Stimulated activated CD4-positive, alpha-beta T cell treated with anti-CD3 and anti-CD28 coated beads, Interleukin-1b, Interleukin-23, amount 100 ng/mL, for 48 hours (primary cell): ENCODE results near the gene PLCB2.

ENCODE experiments used
- DNase-seq: peaks from one replicate; pipeline ENCODE4 v3.0.0-alpha.2; 2020

Gene PLCB2

DNA sequence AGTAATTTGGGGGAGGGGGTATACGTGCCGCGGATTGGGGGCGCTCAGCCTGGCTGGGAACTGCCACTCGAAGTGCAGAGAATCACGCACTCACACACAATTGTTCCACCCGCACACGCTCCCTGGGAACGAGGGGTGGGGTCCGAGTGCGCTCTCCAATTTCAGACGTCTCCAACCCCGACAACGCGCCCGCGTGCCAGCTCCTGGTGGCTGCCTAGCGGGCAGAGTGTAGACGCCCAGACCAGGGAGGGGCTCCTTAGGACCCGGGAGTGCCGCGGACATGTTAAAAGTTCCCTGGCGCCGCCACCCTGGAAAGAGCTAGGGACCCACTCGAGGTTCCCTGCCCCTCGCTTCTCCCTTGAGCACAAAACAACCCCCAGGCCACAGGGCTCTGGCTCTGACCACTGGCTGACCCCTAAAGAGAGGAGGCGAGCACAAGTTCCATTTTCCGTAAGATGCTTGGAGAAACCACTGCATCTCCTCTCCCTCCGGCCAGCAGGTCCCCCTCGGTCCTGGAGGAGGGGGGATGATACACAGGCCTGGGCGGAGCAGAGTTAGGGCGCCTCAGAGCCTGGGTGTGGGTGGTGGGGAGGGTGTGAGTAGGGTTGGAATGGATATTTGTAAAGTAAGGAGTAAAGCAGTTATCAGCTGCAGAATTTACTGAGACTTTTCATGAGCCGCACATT is 24.0 kb downstream of the PLCB2 start:
- no peak for DNase-seq

GRCh38 chr15:40282869-40283614 is 24.7 kb downstream of the PLCB2 start, which contains the start of gene ANKRD63:
ANKRD63 (minus strand) TSS chr15:40283064; CDS start chr15:40282586, 478 bp downstream.
- DNase-seq, result no peak

DNA sequence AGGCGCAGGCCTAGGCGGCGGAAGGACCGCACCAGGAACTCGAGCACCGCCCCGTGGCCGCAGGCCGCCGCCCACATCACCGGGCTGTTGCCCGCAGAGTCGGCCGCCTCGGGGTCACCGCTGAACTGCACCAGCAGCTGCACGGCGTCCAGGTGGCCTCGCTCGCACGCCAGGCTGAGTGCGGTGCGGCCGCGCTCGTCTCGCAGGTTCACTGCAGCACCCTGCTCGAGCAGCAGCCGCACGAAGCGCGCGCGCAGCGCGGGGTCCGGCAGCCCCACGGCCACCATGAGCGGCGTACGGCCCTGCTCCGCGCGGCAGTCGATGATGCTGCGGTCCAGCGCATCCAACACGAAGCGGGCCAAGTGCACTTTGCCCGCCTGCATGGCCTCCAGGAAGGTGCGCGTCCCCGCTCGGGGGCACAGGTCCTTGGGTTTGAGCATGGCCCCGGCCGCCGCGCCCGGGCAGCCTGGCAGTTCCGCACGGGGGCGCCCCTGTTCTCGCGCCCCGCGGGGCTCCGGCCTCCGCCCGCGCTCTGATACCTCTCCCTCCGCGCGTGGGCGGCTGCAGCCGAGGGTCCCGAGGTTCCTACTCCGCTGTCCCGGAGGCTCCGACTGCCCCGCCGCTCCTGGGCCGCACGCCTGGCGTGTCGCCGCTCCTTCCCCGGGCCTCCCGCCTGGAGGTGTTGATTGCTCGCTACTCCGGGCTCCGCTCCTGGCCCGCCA is 25.4 kb downstream of the PLCB2 start:
- peak; percentile 26 for DNase-seq

- no peak for DNase-seq
Observed at GRCh38 chr15:40281801-40282146, 26.0 kb downstream of the PLCB2 start.

GRCh38 chr15:40281057-40281800 is 26.5 kb downstream of the PLCB2 start:
- no peak for DNase-seq

DNA sequence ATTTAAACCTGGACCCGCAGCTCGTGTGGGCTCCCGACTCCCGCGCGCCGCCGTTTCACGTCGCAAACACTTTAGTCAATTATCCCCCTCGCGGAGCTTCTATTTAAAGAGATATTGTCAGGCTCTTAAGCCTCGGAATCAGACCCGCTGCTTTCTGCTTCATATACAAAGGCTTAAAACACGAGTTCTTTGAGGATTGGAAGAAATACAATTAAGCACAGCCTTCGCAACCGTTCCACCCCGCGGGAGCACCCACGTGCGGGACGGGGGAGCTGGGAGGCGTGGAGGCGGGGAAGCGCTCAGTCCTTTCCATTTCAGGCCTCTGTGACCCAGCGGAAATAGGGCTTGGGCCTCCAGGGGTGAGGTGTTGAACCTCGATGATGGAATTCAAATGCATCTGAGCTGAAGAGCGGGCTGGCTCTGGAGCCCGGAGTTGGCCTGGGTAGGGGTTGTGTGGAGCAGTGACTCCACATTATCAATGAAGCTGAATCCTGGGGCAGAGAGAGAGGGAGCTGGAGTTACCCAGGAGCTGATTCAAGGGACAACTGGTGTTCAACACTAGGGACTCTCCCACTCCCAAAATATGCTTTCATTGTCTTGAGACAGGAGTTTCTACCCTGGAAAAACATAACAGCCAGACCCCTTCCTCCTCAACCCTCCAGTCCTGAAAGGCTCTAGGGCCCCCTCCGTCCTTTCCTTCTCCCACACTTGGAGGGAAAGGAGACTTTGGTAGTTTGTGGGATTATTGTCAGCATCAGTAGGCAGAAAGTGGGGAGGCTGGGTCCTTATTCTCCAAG is 27.3 kb downstream of the PLCB2 start:
- no peak for DNase-seq

DNA sequence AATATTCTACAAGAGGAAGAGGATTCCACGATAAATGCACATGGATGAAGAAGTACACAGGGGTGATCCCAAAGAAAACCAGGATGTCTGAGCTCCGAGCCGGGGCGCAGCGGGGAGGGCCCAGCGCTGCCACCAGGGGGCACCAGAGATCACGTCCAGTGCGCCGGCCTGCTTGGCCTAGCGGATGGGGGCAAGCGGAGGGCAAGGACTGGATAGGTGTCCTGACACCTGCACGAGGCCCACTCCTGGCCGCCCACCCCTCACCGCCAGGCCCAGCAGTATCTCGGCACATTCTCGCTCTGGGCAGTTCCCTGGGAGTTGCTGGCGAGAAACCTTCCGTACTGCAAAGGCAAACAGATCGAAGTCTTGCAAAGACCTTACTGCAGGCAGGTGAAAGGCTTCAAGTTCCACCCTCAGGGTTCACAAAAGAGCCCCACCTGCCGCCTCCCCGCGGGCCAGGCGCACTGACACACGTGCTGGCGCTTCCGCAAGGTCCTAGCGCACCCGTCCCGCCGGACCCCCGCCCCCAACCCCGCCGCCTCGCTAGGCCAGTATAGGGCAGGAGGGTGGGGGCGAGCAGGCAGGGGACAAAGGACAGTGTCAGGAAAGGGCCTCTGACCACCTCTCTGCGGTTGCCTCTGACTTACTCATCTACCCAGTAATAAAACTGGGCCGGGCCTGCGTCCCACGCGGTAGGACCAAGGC is 28.1 kb downstream of the PLCB2 start:
- peak; percentile 56 for DNase-seq

DNA sequence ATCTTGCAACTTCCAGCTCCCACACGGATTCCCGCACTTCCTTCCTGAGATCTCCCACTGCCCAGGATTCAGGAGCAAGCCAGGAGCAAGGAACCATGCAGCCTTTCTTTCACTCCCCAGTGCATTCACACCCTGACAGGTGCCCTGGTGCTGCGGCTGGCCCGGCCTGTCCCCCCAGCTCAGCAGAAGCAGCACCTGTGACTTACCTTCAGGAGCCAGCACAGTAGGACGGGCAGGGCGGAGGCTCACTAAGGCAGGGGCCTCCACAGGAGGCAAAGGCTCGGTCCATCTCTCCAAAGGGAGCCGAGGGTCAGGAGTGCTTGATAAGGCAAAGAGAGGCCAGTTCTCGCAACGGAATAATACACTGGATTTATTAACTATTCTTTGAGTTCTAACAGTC is 29.7 kb downstream of the PLCB2 start:
- no peak for DNase-seq

- no peak for DNase-seq
Observed at GRCh38 chr15:40277471-40277870, 30.3 kb downstream of the PLCB2 start.

GRCh38 chr15:40276927-40277326 is 30.8 kb downstream of the PLCB2 start:
- no peak for DNase-seq

DNA sequence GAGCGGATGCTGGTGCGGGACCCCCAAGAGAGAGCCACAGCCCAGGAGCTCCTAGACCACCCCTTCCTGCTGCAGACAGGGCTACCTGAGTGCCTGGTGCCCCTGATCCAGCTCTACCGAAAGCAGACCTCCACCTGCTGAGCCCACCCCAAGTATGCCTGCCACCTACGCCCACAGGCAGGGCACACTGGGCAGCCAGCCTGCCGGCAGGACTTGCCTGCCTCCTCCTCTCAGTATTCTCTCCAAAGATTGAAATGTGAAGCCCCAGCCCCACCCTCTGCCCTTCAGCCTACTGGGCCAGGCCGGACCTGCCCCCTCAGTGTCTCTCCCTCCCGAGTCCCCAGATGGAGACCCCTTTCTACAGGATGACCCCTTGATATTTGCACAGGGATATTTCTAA is 31.8 kb downstream of the PLCB2 start:
- no peak for DNase-seq

- DNase-seq, result no peak
Observed at GRCh38 chr15:40275523-40275922, 32.2 kb downstream of the PLCB2 start.

- peak; percentile 87 for DNase-seq
Observed at GRCh38 chr15:40274350-40275274, 33.1 kb downstream of the PLCB2 start.

DNA sequence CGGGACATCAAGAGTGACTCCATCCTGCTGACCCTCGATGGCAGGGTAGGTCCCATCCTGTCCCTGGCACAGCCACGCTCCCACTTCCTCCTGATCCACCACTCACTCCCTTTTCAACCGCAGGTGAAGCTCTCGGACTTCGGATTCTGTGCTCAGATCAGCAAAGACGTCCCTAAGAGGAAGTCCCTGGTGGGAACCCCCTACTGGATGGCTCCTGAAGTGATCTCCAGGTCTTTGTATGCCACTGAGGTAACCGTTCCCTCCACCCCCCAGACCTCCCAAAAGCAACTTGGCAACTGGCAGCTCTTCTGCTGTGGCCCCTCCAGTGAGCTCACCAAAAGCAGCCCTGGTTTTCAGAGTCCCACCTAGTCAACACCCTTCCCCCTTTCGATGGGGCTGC is 34.3 kb downstream of the PLCB2 start:
- no peak for DNase-seq

DNA sequence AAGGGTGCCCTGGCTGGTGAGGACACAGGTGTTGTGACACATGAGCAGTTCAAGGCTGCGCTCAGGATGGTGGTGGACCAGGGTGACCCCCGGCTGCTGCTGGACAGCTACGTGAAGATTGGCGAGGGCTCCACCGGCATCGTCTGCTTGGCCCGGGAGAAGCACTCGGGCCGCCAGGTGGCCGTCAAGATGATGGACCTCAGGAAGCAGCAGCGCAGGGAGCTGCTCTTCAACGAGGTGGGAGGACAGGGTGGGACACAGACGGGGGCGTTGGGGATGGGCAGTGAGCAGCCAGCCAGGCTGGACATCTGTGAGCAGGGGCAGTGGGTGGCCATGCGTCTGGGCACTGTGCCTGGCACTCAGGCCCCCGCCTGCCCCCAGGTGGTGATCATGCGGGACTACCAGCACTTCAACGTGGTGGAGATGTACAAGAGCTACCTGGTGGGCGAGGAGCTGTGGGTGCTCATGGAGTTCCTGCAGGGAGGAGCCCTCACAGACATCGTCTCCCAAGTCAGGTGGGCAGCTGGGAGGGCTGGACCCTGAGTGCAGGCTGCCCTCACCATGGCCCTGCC is 35.2 kb downstream of the PLCB2 start:
- no peak for DNase-seq

DNA sequence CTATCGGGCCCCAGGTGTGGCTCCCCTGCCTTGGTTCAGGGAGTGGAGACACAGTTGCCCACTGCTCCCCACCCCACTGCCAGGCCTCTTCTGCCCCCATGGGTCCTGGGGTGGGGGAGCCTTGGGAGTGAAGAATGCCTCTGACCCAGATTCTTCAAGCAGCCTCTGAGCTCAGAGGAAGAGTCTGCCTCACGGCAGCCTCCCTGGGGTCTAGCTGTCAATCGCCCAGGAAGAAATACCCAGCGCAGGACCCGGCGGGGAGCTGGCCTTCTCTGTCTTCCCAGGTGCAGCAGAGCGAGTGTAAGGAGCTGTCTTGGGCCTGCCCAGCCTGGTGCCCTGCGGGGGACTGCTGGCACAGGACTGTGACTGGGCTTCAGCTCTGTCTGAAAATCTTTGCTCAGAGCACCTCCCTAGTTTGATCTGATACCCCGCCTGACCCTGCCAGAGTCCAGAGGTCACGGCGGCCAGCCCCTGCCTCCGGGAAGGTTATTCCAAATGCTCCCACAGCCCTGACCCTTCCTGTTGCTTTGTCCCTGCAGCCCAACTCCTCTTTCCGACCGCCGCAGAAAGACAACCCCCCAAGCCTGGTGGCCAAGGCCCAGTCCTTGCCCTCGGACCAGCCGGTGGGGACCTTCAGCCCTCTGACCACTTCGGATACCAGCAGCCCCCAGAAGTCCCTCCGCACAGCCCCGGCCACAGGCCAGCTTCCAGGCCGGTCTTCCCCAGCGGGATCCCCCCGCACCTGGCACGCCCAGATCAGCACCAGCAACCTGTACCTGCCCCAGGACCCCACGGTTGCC is 35.9 kb downstream of the PLCB2 start:
- no peak for DNase-seq

GRCh38 chr15:40270246-40270995 is 37.3 kb downstream of the PLCB2 start:
- DNase-seq, result no peak

DNA sequence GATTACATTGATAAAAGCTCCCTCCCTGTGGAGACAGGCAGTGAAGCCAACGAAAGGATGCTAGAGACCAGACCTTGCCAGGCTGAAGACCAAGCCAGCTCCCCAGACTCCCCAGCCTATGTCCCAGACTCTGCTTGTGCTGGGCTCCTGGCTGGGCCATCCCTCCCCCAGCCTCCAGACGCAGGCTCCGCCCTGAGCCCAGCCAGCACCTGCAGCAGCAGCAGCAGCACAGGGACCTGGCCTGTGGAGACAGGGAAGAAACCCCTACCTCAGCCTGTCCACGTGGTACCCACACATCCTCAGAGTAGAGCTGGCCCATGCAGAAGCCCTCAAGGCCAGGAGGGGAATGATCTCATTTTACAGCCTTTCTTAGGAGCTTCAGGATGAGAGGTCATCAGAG is 38.1 kb downstream of the PLCB2 start:
- DNase-seq, result no peak

DNA sequence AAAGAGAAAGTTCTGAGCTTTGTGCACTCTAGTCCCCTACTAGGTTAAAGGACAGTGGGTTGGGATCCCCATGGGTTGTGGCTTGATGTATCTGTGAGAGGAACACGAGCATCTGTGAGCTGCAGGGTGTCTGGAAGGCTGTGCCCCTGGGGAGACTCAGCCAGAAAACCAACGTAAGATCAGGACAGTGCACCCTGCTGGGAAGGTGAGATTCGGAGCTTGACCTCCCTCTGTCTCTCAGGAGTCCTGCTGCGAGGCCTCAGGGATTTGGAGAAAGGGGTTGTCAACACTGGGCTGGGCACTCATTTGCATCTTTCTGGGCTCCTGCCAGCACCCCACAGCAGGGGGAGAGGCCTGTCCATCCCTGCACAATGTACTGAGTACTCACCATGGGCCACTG is 40.1 kb downstream of the PLCB2 start:
- no peak for DNase-seq
